GM20431 (cell line): ENCODE measurements around the gene NDUFS8.

Experiments used
- in situ Hi-C: fragments of 300-500 bp; cut with MseI, MboI; formaldehyde crosslinking; loops from one replicate; pipeline ENCODE4 v1.15.0; 2020; ENCODE audit warnings: low sequenced_read_pairs; ENCODE audit not compliant: unreplicated experiment

The NDUFS8 gene

DNA sequence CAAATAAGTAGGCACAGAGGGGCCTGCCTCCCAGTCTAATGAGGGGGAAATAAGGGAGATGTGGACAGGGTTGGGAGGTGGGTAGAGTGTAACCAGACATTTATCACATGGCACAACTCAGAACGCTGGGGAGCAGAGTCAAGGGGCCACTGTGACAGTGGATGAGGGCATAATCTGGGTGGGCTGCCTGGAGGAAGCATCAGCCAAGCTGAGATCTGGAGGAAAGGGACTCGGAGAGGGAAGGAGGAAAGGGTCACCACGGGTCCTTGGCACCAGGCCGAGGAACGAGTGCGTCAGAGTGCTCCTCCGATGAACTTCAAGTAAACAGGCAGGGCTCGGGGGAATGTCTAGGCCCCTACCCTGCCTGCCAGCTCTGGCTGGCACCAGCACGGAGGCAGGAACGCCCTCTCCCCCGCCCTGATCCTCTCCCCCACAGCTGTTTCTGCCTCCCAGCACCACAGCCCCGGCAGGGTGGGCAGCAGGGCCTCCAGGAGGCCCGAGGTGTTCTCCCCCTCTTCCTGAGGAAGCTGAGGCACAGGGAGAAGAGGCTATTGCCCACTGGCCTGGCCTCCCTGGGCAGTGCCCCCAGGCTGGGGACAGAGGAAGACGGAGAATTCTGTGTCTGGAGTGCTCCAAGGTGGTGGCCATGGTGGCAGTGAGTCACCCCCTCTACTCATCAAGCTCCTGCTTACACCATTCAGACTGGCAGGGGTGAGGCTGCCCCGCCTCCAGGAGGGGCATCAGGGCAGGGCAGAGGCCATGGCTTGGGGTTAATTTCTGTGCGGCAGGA is 16.1 kb upstream of the NDUFS8 start:
- in situ Hi-C loops, result no loop called here

DNA sequence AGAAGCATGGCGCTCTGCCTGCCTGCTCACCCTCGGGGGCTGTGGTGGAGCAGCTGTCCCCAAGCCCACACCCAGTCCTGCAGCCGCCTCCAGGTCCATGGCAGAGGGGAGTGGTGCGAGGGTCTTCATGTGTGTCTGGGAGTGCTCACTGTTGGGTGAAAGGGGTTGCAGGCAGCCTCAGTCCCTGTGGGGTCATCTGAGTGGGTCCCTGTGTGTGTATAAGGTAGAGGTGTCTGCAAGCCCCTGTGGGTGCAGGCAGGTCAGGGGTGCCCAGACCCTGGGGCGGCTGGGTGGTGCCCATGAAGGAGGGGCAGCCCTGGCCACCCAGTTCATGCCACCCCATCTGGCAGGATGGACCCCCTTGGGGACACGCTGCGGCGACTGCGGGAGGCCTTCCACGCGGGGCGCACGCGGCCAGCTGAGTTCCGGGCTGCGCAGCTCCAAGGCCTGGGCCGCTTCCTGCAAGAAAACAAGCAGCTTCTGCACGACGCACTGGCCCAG is 15.5 kb upstream of the NDUFS8 start:
- in situ Hi-C loops, result no loop called here

DNA sequence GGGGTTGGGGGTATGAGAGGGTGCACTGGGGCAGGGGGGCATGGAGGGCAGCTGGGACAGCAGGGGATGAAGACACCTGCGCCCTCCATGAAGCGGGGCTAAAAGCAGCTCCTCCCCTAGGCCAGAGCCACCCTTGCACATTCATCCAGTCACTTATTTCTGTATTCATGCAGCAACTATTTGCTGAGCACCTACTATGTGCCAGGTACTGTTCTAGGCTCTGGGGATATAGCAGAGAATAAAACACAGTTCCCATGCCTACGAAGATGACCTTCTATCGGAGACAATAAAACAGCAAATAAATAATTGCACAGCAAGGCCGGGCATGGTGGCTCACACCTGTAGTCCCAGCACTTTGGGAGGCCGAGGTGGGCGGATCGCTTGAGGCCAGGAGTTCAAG is 15.0 kb upstream of the NDUFS8 start:
- in situ Hi-C loops, result no loop called here

DNA sequence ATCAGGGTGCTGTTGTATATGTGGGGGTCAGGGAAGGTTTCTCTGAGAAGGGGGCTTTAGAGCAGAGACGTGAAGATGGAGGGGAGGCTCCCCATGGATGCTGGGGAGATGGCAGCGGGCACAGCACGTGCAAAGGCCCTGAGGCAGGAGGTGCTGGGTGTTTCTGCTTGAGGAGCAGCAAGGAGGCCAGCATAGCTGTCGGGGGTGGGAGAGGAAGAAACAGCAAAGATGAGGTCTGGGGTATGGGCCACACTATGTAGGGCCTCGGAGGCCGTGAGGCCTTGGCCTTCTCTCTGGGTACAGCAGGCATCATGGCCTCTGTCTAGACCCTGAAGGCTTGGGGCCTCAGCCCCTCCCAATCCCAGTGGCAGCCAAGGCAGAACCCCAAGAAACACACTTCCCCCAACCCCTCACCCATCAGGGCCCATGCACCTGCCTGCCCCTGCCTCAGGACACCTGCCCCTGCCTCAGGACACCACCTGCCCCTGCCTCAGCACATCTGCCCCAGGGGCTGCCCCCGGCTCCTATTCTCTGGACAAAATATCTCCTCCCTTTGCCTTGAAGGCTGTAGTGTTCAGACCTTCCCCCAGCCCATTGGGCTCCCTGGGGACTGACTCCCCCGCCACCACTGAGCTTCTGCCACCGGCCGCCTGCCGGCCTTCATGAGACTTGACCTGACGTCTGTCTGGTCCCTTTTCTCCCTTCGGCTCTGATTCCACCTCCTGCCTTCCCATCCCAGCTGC is 14.1 kb upstream of the NDUFS8 start:
- in situ Hi-C loops, result no loop called here

DNA sequence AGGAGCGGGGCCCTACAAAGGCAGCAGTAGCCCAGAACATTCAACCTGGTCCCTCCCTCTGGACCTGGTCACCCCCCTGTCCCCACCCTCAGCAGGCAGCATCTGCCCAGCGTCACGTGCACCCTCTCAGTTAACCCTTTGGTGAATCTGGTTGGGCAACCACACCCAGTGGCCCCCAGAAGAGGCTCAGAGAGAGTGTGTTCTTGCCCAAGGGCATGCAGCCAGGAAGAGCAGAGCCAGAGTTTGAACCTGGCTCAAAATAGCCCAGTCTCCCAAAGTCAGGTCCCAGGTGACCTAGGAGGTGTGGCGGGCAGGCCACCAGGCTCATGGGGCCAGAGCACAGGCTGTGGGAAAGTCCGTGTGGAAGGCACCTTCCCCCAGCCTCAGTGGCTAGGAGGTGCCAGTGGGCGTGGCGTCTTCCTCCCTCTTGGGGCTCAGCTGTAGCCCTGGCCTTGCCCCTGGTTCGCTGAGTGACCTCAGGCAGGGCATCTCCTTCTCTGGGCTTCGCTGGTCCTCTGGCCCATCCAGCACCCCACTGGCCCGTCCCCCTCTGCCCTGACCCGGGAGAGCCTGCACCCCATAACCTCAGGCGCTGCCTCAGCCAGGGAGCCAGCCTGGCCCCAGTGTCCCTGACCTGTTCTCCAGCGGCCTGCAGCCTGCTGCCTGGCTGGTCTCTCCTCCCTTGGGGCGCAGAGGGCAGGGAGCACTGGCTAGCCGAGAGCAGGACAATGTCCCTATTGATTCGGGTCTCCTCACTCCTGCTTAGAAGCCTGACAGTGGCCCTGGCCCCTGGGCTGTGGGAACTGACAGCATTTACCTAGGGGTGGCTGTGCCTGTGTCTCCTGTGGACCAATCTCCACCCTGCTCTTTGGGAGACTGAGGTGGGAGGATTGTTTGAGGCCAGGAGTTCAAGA is 13.3 kb upstream of the NDUFS8 start:
- in situ Hi-C loops, result no loop called here

DNA sequence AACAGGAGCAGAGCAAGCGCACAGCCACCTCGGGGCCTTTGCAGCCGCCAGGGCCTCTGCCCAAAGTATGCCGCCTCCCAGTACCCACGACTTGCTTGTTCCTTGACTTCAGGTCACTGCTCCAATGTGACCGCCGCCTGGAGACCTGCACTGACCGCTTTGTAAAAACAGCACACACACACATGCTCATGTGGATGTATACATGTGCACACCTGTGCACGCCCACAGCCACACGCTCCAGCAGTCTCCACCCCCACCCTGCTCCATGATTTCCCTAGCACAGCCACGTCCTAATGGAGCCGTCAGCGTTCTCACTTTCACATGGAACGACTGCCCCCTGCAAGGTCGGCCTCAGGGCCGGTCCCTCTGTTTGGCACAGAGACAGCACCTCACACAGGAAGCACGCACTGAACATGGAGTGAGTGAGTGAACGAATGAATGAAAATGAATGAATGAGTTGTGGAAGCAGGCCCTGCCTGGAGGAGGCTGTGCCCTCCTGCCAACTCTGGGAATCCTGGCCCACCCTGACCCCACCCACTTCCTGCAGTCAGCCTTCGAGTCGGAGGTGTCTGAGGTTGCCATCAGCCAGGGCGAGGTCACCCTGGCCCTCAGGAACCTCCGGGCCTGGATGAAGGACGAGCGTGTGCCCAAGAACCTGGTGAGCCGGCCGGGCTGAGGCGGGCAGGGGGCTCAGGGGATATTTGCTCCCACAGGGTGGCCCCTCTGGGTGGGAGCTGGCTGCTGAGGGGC is 12.3 kb upstream of the NDUFS8 start:
- in situ Hi-C loops, result no loop called here

DNA sequence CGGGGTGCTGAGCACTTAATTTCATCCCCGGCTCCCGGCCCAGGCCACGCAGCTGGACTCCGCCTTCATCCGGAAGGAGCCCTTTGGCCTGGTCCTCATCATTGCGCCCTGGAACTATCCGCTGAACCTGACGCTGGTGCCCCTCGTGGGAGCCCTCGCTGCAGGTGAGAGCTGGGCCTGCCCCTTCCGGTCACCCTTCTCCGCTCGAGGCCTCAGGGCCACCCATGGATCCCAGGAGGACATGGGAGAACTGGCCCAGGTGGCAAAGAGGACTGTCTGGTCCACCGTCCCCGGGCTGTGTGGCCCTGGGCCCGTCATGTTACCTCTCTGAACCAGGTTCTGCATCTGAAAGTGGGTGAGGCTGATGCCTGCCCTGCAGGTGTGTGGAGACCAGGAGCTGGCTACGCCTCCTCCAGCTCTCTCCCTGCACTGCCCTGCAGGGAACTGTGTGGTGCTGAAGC is 11.7 kb upstream of the NDUFS8 start:
- in situ Hi-C loops, result no loop called here

DNA sequence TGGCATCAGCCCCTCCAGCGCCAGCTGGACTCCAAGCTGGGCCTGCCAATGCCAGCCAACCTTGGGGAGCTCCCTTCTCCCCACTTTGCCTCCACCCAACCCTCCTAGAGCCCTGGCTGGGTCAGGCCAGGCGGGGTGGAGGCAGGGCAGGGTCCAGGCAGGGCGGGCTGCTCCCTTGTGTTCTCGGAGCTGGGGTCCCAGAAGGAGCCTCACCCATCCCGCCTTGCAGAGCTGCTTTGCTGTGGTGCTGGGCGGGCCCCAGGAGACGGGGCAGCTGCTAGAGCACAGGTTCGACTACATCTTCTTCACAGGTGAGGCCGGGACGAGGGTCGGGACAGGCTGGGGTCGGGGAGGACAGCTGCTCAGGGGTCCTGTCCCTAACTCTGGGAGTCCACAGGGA is 11.0 kb upstream of the NDUFS8 start:
- in situ Hi-C loops, result no loop called here

DNA sequence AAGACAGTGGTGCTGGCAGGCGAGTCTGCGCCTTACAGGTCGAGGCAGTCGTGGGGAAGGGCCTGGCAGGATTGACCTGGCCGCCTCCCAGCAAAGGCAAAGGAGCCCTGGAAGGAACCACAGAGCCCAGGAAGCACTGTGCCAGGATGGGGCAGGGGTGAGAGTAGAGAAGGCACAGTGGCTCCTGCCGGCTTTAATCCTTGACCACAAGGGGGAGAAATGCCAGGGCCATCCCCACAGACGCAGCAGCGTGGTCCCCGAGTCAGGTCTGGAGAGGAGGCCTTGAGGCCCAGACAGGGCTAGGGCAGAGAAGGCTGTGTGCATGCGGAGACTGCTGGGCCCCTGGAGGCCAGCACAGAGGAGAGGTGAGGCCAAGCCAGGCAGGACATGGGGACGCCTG is 9.9 kb upstream of the NDUFS8 start:
- in situ Hi-C loops, result no loop called here

DNA sequence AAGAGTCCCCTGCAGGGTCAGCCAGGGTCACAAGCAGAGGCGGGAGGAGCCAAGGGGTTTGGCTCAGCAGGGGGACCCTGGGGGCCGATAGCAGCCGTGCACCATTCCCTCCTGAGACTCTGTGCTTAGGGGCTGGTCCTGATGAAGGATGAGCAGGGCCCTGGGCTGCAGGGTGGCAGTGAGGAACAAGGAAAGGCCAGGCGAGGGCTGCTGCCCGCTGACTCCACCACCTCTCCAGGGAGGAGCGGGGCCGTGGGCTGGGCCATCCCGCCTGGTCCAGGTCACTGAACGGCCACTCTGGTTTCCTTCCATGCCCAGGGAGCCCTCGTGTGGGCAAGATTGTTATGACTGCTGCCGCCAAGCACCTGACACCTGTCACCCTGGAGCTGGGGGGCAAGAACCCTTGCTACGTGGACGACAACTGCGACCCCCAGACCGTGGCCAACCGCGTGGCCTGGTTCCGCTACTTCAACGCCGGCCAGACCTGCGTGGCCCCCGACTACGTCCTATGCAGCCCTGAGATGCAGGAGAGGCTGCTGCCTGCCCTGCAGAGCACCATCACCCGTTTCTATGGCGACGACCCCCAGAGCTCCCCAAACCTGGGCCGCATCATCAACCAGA is 9.2 kb upstream of the NDUFS8 start:
- in situ Hi-C loops, result no loop called here

DNA sequence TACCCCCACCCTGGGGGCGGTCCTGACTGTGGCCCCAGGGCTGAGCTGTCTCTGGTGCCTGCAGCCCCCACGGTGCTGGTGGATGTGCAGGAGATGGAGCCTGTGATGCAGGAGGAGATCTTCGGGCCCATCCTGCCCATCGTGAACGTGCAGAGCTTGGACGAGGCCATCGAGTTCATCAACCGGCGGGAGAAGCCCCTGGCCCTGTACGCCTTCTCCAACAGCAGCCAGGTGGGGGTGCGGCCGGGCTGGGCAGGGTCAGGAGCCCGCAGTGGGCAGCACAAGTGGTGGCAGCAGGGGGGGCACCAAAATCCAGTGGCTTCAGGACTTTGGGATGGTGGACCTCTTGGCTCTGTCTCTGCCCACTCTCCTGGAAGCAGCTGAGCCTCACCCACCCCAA is 8.0 kb upstream of the NDUFS8 start:
- in situ Hi-C loops, result no loop called here

DNA sequence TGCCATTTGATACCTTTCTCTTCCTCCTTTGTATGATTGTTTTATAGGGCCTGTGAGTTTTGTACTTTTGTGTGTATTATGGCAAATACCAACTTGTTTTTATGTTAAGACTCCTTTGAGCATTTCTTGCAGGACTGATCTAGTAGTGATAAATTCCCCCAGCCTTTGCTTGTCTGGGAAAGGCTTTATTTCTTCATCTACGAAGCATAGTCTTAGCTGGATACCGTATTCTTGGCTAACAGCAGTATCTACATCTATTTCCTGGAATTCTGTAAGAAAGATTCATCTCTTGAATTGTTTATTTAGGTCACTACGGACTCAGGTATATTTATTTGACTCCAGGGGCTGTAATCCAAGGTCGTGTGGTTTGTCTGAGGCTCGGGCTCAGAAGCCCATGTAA is 6.0 kb upstream of the NDUFS8 start:
- in situ Hi-C loops, result no loop called here

DNA sequence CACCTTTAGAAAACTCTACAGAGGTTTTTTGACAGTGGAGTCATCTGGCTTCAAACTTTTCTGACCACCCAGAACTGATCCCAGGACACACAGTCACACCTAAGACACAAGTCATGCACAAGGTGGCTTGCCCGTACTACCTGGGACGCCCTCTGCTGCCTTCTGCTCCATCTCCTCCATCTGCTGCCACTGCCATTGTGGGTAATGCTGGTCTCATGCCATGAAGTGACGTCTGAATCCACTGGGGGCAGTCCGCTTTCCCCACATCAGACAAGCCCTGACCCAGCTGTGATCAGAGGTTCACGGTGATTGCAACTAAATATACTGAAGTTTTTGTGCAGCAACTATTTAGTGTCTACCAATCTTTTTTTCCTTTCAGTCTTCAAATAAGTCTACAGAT is 5.4 kb upstream of the NDUFS8 start:
- in situ Hi-C loops, result no loop called here

DNA sequence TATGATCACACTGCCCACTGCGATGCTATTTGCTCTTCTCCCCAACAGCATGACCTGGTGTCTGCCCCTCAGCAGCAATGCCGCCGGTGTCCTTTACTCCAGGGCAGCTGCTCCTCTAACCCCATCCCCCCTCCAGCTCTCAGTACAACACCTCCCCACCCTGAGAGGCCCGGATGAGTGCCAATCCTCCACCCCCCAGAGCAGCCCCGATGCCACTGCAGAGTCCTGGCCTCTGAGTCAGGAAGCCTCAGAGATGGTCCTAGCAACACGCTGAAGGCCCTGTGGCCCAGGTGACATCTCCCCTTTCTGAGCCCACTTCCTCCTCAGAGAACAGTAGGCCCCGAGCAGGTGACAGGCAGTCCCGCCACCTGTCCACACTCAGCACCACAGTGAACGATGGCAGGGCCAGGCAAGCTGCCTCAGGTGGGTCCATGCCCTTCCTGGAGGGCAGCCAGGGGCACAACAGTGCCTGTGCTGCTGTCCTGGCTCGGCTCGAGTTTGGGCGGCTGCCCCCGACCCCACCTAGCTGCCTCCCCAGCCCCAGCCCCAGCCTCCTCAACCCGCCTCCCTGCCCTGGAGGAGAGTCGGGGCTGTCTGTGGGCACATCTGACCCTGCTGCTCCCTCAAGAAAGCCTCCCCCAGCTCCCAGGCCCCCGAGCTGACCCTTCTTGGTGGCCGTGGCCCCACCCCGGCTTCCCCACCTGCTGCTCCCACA is 3.9 kb upstream of the NDUFS8 start:
- in situ Hi-C loops, result no loop called here

DNA sequence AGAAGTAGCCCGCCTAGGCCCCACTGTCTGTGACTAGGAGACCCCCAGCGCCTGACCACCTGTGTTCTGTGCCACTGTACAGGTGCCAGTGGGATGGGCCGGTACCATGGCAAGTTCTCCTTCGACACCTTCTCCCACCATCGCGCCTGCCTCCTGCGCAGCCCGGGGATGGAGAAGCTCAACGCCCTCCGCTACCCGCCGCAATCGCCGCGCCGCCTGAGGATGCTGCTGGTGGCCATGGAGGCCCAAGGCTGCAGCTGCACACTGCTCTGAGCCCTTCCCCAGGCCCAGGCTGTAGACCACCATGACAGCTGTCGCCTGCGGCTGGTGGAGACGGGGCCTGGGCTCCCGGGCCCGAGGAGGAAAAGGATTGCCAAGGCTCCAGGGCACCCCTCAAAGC is 2.8 kb upstream of the NDUFS8 start:
- in situ Hi-C loops, result no loop called here

DNA sequence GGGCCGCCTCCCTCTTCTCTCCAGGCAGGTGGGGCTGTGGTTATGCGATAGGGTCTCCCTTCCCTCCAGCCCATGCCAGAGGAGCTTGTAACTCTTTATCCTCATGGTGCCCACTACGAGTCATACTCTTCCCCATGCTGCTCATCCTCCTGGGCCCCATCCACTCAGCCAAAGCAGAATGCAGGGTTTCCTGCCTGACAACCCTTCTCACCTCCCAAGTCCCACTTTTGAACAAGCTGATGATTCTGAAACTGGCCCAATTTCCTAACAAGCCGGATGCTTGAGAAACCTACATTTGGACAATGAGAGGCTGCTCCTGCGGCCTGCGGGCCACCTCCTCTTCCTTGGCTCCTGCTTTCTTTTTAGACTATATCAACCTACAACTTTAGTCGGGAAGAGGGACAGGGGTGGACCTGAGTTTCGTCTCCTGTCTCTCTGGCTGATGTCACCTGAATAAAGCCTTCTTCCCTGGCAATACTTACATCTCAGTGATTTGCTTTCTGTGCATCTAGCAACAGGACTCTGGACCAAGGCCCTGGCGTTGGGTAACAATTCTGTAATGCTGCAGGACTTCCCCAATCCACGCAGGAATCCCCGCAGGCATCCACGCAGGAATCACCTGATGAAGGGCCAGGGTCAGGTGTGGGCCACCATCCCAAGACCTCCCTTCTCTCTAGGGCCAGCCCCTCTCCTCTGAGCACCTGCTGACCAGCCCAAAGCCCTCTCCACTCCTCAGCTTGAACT is 1.5 kb upstream of the NDUFS8 start:
- in situ Hi-C loops, result no loop called here

DNA sequence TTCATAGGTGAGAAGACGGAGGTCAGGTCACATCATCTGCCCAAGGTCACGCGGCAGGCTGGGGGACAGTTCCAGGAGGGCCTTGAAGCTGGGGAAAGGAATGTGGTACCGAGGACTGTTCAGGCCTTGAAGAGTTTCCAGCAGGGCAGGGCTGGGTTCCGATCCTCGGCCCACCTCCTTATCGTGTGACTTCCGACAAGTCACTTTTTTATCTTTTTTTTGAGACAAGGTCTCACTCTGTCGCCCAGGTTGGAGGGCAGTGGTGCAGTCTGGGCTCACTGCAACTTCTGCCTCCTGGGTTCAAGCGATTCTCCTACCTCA is 623 bp downstream of the NDUFS8 start:
- in situ Hi-C loops, result no loop called here

DNA sequence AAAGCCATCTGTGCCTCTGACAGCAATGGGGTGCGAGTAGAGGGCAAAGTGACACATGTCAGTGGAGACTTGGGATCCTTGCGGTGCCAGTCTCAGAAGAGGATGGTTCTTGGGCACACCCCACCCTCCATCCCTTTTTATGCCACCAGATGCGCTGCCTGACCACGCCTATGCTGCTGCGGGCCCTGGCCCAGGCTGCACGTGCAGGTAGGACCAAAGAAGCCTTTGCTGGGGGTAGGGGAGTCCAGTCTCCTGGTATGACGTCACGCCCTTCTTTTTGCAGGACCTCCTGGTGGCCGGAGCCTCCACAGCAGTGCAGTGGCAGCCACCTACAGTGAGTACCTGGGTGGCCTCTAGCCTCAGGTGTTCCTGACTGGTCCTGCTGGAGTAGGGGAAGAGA is 1.5 kb downstream of the NDUFS8 start:
- in situ Hi-C loops, result no loop called here
